ENCODE results near the gene MICALL1. TPM values are rescaled to one million over a fixed set of nuclear protein-coding genes. Genes with fewer than 3 reads are reported as not detected.
A peak's percentile ranks its signal among the peaks of the same experiment; 100 is the strongest.
"Not testable (repeated sequence)": the region's sequence is repeated elsewhere in the genome, so short reads cannot be mapped to it uniquely, and the experiment has no call there.

Gene MICALL1
- total and polyA plus RNA-seq, 5 experiments from 2014 or later: 1.3 to 28.5 (median 4.7) TPM

- Mint-ChIP-seq H3K4me1 (peaks cover 0 to 12% (median 4%) of the 10 kb centered on the region in 4 donors), H3K4me3 (no peak overlapping the region), H3K36me3 (peaks cover 4 to 42% (median 26%) of the 10 kb centered on the region in 3 donors), H3K9me3 (no peaks in the 10 kb centered on the region), H3K27me3 (no peaks in the 10 kb centered on the region), H3K27ac (peak overlapping the region in 2 of 10 donors; percentile 51 to 56)
- DNase-seq (no peak), ATAC-seq (no peak)
- POLR2A ChIA-PET: no interaction called here
Measured at GRCh38 chr22:37971475-37972434, 65.7 kb downstream of the MICALL1 start.

GRCh38 chr22:37972527-37972926 is 66.4 kb downstream of the MICALL1 start:
- POLR2A ChIA-PET: no interaction called here
- H3K9me3 Mint-ChIP-seq: no peaks in the 10 kb centered on the region
- H3K4me1 Mint-ChIP-seq: peaks cover 0 to 11% (median 3%) of the 10 kb centered on the region in 4 donors
- ATAC-seq (no peak), DNase-seq (no peak)
- peaks cover under 1 to 36% (median 20%) of the 10 kb centered on the region in 3 donors for H3K36me3 Mint-ChIP-seq
- H3K4me3 Mint-ChIP-seq: no peak overlapping the region
- H3K27ac Mint-ChIP-seq: peak overlapping the region in 1 of 10 donors; percentile 51
- no peaks in the 10 kb centered on the region for H3K27me3 Mint-ChIP-seq

- H3K4me3 Mint-ChIP-seq: no peak overlapping the region
- peaks cover 0 to 7% (median 3%) of the 10 kb centered on the region in 4 donors for H3K4me1 Mint-ChIP-seq
- no peaks in the 10 kb centered on the region for H3K27me3 Mint-ChIP-seq
- no peak for DNase-seq
- POLR2A ChIA-PET: interaction anchor here (0.5 kb wide), 1 partner anchor 1042 kb away, joined by 4 read pairs; no protein-coding TSS in a partner anchor
- ATAC-seq: no peak
- H3K27ac Mint-ChIP-seq: peak overlapping the region in 1 of 10 donors; percentile 76
- no peaks in the 10 kb centered on the region for H3K9me3 Mint-ChIP-seq
- H3K36me3 Mint-ChIP-seq: peaks cover 0 to 26% (median 16%) of the 10 kb centered on the region in 3 donors
Measured at GRCh38 chr22:37973271-37974170, 67.4 kb downstream of the MICALL1 start.

- no peaks in the 10 kb centered on the region for H3K9me3 Mint-ChIP-seq
- no peak overlapping the region for H3K4me3 Mint-ChIP-seq
- no peak for DNase-seq
- POLR2A ChIA-PET: interaction anchor here (0.5 kb wide), 1 partner anchor 1046 kb away, joined by 4 read pairs; the partner anchor contains the start of gene APOBEC3D
- no peak for ATAC-seq
- H3K27me3 Mint-ChIP-seq: no peaks in the 10 kb centered on the region
- peak overlapping the region in 3 of 10 donors; percentile 15 to 34 (median 16) for H3K27ac Mint-ChIP-seq
- H3K36me3 Mint-ChIP-seq: peaks cover 0 to 13% (median 12%) of the 10 kb centered on the region in 3 donors
- peaks cover 0 to 9% (median 3%) of the 10 kb centered on the region in 4 donors for H3K4me1 Mint-ChIP-seq
Measured at GRCh38 chr22:37975153-37975552, 69.1 kb downstream of the MICALL1 start.

GRCh38 chr22:37976022-37976421 is 69.9 kb downstream of the MICALL1 start:
- peak overlapping the region in 3 of 10 donors; percentile 24 to 47 (median 41) for H3K27ac Mint-ChIP-seq
- H3K4me3 Mint-ChIP-seq, DNase-seq, ATAC-seq, H3K9me3 Mint-ChIP-seq, POLR2A ChIA-PET, H3K27me3 Mint-ChIP-seq: not testable (repeated sequence)
- peaks cover 0 to 14% (median 10%) of the 10 kb centered on the region in 3 donors for H3K36me3 Mint-ChIP-seq
- H3K4me1 Mint-ChIP-seq: peaks cover 0 to 11% (median 3%) of the 10 kb centered on the region in 4 donors

- no peak overlapping the region for H3K4me3 Mint-ChIP-seq
- DNase-seq: no peak
- POLR2A ChIA-PET: no interaction called here
- no peaks in the 10 kb centered on the region for H3K9me3 Mint-ChIP-seq
- H3K27me3 Mint-ChIP-seq: no peaks in the 10 kb centered on the region
- ATAC-seq: no peak
- peaks cover 0 to 17% (median 10%) of the 10 kb centered on the region in 3 donors for H3K36me3 Mint-ChIP-seq
- peaks cover 0 to 9% (median 3%) of the 10 kb centered on the region in 4 donors for H3K4me1 Mint-ChIP-seq
- H3K27ac Mint-ChIP-seq: peak overlapping the region in 1 of 10 donors; percentile 41
Measured at GRCh38 chr22:37976547-37976946, 70.5 kb downstream of the MICALL1 start.

GRCh38 chr22:37979782-37980181 is 73.7 kb downstream of the MICALL1 start:
- POLR2A ChIA-PET: interaction anchor here (1.3 kb wide), 1 partner anchor 17 kb away, joined by 3 read pairs; no protein-coding TSS in a partner anchor
- no peak for DNase-seq
- peaks cover 0 to 20% (median 7%) of the 10 kb centered on the region in 3 donors for H3K36me3 Mint-ChIP-seq
- ATAC-seq: no peak
- peaks cover 0 to 8% (median 2%) of the 10 kb centered on the region in 4 donors for H3K4me1 Mint-ChIP-seq
- H3K27ac Mint-ChIP-seq: no peak overlapping the region
- no peaks in the 10 kb centered on the region for H3K27me3 Mint-ChIP-seq
- H3K4me3 Mint-ChIP-seq: no peak overlapping the region
- H3K9me3 Mint-ChIP-seq: no peaks in the 10 kb centered on the region

GRCh38 chr22:37981282-37982011 is 75.3 kb downstream of the MICALL1 start:
- ATAC-seq: no peak
- Mint-ChIP-seq H3K4me1 (peaks cover 0 to 4% (median under 1%) of the 10 kb centered on the region in 4 donors), H3K4me3 (no peak overlapping the region), H3K27me3 (no peaks in the 10 kb centered on the region), H3K9me3 (no peaks in the 10 kb centered on the region), H3K27ac (peak overlapping the region in 1 of 10 donors; percentile 31), H3K36me3 (peaks cover 0 to 9% (median under 1%) of the 10 kb centered on the region in 3 donors)
- POLR2A ChIA-PET: no interaction called here
- no peak for DNase-seq

- DNase-seq (no peak), ATAC-seq (no peak)
- no peaks in the 10 kb centered on the region for H3K27me3 Mint-ChIP-seq
- peak overlapping the region in 1 of 10 donors; percentile 91 for H3K27ac Mint-ChIP-seq
- POLR2A ChIA-PET: no interaction called here
- peaks cover 0 to 4% (median under 1%) of the 10 kb centered on the region in 4 donors for H3K4me1 Mint-ChIP-seq
- no peaks in the 10 kb centered on the region for H3K9me3 Mint-ChIP-seq
- no peak overlapping the region for H3K4me3 Mint-ChIP-seq
- H3K36me3 Mint-ChIP-seq: peaks cover 0 to 9% (median 0%) of the 10 kb centered on the region in 3 donors
Measured at GRCh38 chr22:37982151-37982785, 76.2 kb downstream of the MICALL1 start.

GRCh38 chr22:37982938-37983859 is 77.1 kb downstream of the MICALL1 start:
- peaks cover 0 to 4% (median under 1%) of the 10 kb centered on the region in 4 donors for H3K4me1 Mint-ChIP-seq
- no peak overlapping the region for H3K4me3 Mint-ChIP-seq
- POLR2A ChIA-PET: no interaction called here
- H3K36me3 Mint-ChIP-seq: peaks cover 0 to 9% (median 0%) of the 10 kb centered on the region in 3 donors
- no peaks in the 10 kb centered on the region for H3K9me3 Mint-ChIP-seq
- H3K27ac Mint-ChIP-seq: peak overlapping the region in 1 of 10 donors; percentile 34
- no peak for DNase-seq
- no peaks in the 10 kb centered on the region for H3K27me3 Mint-ChIP-seq
- ATAC-seq: no peak
